Renal pelvis (tissue), 4 donors: ENCODE data around the gene INSYN2B. TPM values are rescaled to one million over a fixed set of nuclear protein-coding genes. Genes with fewer than 3 reads are reported as not detected.

Experiments used
- DNase-seq: peaks from one replicate; pipeline ENCODE4 v3.0.0-alpha.2; 2013
- polyA plus RNA-seq, 3 donors: library from polyadenylated mRNA; unstranded; fragments of 120-200 nt; gene quantifications; one replicate each; pipeline ENCODE4 v1.2.1, GENCODE V29; 2013; ENCODE audit not compliant: insufficient read length in 3 of 3

The INSYN2B gene
- polyA plus RNA-seq, 3 donors: 1.7 to 2.1 (median 2.1) TPM

DNA sequence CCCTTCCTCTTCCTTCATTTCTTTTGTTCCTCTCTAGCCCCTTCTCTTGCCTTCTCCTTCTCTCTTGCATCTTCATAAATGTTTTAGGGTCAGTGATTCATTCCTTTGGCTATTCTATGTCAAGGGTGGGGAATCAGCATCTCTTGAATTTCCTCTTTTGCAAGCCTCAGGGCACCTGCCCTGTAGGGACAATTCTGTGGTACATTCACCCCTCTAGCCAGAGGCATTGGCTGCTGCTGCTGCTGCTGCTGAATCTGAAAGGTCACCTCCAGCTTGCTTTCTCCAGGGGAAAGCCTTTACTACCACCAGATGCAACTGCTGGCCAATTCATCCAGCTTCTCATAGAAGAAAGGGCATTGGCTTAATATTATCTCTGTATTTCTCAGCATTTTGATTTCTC is 87.3 kb downstream of the INSYN2B start:
- DNase-seq: no peak

DNA sequence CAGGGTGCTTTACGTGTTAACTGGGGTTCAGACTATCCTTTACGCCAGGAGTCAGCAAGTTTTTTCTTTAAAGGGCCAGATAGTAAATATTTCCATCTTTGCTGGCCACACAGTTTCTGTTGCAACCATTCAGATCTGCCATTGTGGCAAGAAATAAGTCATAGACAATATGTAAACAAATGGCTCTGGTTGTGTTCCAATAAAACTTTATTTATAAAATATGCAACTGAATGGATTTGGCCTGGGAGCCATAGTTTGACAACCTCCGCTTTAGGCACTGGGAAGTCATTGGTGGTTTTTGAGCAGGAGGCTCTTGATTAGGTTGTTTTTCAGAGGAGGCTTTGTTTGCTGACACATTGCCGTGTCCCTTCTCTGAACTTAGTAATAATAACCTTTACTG is 90.7 kb downstream of the INSYN2B start:
- no peak for DNase-seq

DNA sequence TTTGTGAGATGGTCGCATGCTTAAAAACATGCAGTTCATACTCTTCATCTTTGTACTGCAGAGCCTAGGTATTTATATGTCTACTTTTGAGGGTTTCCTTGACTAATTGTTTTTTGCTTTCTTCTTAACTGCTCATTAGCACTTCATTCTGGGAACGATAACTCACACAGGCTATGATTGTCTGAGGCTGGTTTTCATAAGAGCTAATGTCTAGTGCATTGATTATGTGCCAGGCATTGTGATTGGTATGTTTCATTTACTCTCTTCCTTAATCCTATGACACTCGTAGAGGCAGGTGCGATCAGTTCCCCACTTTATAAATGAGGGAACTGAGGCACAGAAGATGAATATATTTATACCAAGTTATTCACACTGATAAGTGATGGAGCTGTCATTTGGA is 93.6 kb downstream of the INSYN2B start:
- no peak for DNase-seq

DNA sequence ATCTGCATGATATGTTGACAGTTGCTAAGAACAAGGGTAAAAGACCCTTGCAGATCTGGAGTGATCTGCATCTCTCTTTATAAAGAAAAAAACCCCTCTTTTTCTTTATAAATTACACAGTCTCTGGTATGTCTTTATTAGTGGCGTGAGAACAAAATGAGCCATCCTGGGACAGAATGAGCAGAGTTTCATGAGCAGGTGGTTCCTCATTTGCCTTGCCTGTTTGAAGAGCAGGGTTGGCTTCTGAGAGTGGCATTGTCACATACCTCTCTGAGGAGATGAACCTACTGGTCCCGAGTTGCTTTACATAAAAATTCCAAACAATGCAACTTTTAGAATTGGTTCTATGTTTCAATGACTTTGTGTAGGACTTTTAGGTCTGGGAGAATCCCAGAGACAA is 94.3 kb downstream of the INSYN2B start:
- DNase-seq: no peak

- no peak for DNase-seq
These were observed 98.5 kb downstream of the INSYN2B start for GRCh38 chr5:169881702-169882303.

DNA sequence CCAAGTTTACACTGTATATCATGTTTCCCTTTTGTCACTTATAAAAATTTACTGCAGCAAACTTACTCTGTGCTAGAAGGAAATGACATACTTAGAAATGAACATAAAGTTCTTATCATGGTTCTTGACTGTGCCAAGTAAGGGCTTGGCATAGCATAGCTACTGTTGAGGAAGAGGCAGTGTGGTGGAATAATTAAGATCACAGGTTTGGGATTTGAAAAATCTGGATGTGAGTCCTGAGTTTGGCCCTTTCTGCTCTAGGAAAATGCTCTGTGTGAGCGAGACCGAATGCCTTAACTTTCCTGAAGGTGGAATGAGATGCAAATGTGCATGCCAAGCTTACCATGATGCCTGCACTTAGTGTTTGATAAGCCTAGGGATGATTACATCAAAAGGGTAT is 99.5 kb downstream of the INSYN2B start:
- DNase-seq: no peak

DNA sequence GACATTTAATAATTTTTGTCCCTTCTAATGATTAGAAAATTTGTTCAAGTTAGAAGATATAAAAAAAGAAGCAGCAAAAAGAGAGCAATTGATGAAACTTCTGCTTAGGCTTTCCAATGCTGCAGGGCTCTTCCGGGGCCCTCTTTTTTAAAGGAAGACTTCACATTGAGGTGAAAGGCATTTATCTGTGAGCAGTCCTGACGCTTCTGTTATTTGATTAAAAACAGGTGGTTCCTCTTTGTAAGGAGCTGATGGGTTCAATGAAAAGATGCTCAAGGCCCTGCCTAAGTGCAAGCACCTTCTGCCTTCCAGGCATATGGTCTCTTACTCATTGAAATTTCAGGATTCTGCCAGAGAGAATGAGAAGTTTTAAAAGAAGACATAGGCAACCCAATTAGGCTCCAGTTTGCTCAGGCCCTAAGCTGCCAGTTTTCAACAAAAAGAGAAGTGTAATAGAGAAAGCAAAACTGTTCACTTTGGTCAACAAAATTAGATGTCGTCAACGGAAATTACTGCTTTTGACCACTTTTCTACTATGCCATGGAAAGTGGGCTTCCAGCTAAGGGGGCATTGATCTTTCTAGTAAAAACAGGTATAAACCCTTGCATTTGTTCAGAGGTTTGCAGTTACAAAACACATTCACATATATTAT is 100.2 kb downstream of the INSYN2B start:
- DNase-seq: no peak

DNA sequence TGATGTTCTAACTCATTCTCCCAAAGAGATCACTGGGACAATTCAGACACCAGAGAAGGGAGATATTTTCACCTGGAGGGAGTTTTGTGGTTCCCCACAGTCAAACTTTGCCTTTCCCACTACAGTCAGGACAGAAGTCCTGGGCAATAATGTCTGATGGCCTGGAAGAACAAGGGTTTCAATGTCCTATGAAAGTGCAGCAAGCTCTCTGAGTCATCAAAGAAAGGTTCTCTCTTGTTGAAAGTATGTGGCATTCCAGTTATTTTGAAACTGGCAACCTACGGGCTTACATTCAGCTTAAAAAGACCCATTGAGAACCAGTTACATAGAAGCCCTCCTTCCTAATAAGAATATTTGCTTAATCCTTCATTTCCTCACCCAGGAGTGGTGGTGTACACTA is 103.9 kb downstream of the INSYN2B start:
- no peak for DNase-seq

DNA sequence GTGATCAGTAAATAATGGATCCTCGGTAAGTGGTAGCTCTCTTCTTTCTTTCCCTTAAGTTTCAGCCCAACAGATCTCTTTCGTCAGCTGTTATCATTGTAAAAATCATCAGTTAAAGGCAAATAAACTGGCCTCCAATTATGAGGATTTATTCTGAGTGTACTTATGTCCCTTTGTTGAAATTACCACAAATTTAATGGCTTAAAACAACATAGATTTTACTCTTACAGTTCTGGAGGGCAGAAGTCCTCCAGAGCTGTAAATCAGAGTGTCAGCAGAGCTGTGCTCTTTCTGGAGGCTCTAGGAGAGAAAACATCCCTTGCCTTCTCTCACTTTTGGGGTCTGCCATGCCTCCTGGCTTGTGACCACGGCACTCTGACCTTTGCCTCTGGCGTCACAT is 104.6 kb downstream of the INSYN2B start:
- peak; percentile 65 for DNase-seq

- no peak for DNase-seq
These were observed 105.1 kb downstream of the INSYN2B start for GRCh38 chr5:169875091-169875728.

DNA sequence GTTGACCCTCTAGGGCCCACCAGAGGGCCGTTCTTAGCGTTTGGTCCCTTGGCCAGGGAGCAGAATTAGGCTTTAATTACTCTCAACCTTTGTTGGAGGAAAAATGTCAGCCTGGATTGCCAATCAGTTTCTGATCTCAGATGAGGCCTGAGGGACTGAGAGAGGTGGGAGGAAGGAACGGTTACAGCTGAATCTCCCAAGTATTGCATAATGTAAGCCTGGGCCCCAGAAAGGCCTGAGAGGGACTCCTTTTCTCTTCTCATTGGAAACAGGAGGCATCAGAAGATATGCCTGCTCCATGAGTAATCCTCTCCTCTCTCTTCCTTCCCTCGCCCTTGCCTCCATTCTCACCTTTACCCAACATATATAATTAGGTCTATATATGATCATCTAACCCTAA is 105.7 kb downstream of the INSYN2B start:
- no peak for DNase-seq

- DNase-seq: peak; percentile 27
These were observed 106.7 kb downstream of the INSYN2B start for GRCh38 chr5:169873642-169874041.

GRCh38 chr5:169871826-169872490 is 108.3 kb downstream of the INSYN2B start:
- no peak for DNase-seq

GRCh38 chr5:169870211-169870610 is 110.1 kb downstream of the INSYN2B start:
- DNase-seq: no peak

DNA sequence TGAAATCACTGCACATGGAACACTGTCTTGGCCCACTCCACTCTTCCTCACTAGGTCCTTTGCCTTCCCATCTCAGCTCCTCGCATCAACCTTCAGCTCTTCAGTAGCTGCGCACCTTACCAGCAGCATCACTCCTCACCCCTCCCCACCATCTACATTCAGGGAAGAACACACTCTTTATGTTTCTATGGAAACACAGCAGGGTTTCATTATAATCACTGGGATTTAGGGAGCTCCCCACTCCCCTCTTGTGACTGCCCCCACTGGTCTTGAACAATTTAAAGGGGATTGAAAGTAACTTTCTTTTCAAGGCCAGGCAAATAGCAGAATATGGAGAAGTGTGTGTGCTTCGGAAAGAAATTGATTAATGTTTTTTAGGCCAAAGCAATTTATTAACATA is 111.2 kb downstream of the INSYN2B start:
- DNase-seq: no peak

DNA sequence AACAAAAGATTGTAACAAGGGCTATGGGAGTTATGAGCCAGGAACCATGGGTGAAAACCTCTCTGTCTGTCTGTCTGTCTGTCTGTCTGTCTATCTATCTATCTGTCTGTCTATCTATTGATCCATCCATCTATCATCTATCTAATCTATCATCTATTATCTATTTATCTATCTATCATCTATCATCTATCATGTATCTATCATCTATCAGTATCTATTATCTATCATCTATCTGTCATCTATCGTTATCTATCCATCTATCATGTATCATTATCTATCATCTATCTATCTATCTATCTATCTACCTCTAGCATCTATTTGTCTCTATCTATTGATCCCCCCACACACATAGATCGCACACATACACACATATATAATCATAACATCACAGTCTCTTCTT is 112.9 kb downstream of the INSYN2B start:
- DNase-seq: no peak

- DNase-seq: no peak
These were observed 115.8 kb downstream of the INSYN2B start for GRCh38 chr5:169864483-169864882.

- no peak for DNase-seq
These were observed 117.9 kb downstream of the INSYN2B start for GRCh38 chr5:169862391-169862811.

GRCh38 chr5:169861934-169862333 is 118.4 kb downstream of the INSYN2B start:
- no peak for DNase-seq

GRCh38 chr5:169861433-169861832 is 118.9 kb downstream of the INSYN2B start:
- DNase-seq: no peak

GRCh38 chr5:169860585-169860984 is 119.7 kb downstream of the INSYN2B start:
- no peak for DNase-seq

GRCh38 chr5:169856571-169856970 is 123.7 kb downstream of the INSYN2B start:
- no peak for DNase-seq

- no peak for DNase-seq
These were observed 128.9 kb downstream of the INSYN2B start for GRCh38 chr5:169851321-169851850.
